HCT116 (cell line): ENCODE data around the gene ARHGEF38. TPM values are rescaled to one million over a fixed set of nuclear protein-coding genes. Genes with fewer than 3 reads are reported as not detected.

Source experiments
- ATAC-seq: fragments of 200-7000 bp; cut with Tn5 transposase; 2 replicates; pipeline ENCODE4 v1.9.1; 2020; ENCODE audit warnings: mild to moderate bottlenecking, moderate library complexity
- BruUV-seq: library from RNA; stranded (reverse); fragments of 400-500 nt; replicated peaks from 2 replicates; lab custom pipeline; 2021; lab: Mats Ljungman, UMichigan
- CTCF ChIA-PET: fragments of 300-600 bp; sonication (Branson Sonifier 250); formaldehyde crosslinking; loops from one replicate; lab custom pipeline; 2021; ENCODE audit warnings: antibody characterized with exemption; lab: Charles Lee
- POLR2A ChIA-PET: fragments of 300-600, 350-600 bp; sonication (Branson Sonifier 250); formaldehyde crosslinking; loops from one replicate; lab custom pipeline; 2021; ENCODE audit warnings: antibody characterized with exemption; lab: Charles Lee
- RAD21 ChIA-PET, 2 experiments: fragments of 300-600 bp; sonication (Branson Sonifier 250); formaldehyde crosslinking; loops; one replicate each; lab custom pipeline; 2023; ENCODE audit warnings: low total read pairs in 2 of 2; ENCODE audit not compliant: uncharacterized antibody in 2 of 2, unreplicated experiment in 2 of 2, low non-redundant PET in 1 of 2; lab: Charles Lee
- DNase-seq: peaks from one replicate; pipeline ENCODE4 v3.0.0-alpha.2; 2010; ENCODE audit warnings: low read depth, low spot score
- H2AFZ ChIP-seq: fragments of 200-600 bp; shearing (Covaris generic), sonication (generic); 2 replicates; pipeline ENCODE4 v1.6.1; 2017; ENCODE audit warnings: low read depth, mixed run types, mixed read lengths, antibody characterized with exemption, low read length; ENCODE audit not compliant: poor library complexity, severe bottlenecking
- H3K27ac ChIP-seq: 2 replicates; pipeline ENCODE4 v1.5.1; 2012; ENCODE audit warnings: low read depth, low read length
- H3K27me3 ChIP-seq: fragments of 200-600 bp; sonication (generic); 2 replicates; pipeline ENCODE4 v1.6.1; 2016; ENCODE audit warnings: mixed run types, low read length, mixed read lengths; ENCODE audit not compliant: insufficient read depth
- H3K36me3 ChIP-seq, 2 experiments: fragments of 200-500 bp in 1 of 2; fragments of 200-600 bp in 1 of 2; sonication (Bioruptor generic) in 1 of 2; sonication (generic) in 1 of 2; 2 replicates each; pipeline versions ENCODE4 v1.5.1 to v1.6.1; 2014 to 2016; ENCODE audit warnings: low read length in 2 of 2, inconsistent platforms in 1 of 2, mixed read lengths in 1 of 2, mixed run types in 1 of 2; ENCODE audit not compliant: insufficient read depth in 2 of 2, control insufficient read depth in 1 of 2
- H3K4me1 ChIP-seq, 2 experiments: fragments of 200-600 bp in 1 of 2; sonication (generic) in 1 of 2; 2 replicates each; pipeline versions ENCODE4 v1.5.1 to v1.6.1; 2012 to 2017; ENCODE audit warnings: low read length in 2 of 2, inconsistent platforms in 1 of 2, mild to moderate bottlenecking in 1 of 2, mixed read lengths in 1 of 2, mixed run types in 1 of 2, moderate library complexity in 1 of 2; ENCODE audit not compliant: insufficient read depth in 2 of 2, control insufficient read depth in 1 of 2
- H3K4me2 ChIP-seq: fragments of 200-600 bp; sonication (generic); 2 replicates; pipeline ENCODE4 v1.6.1; 2017; ENCODE audit warnings: mixed run types, low read length, mixed read lengths
- H3K4me3 ChIP-seq, 2 experiments: fragments of 200-600 bp in 1 of 2; sonication (generic) in 1 of 2; replicated peaks in 1 of 2; 2 replicates each; pipeline ENCODE4 v1.5.1; 2011 to 2016; ENCODE audit warnings: low read length in 2 of 2, control low read depth in 1 of 2, low read depth in 1 of 2, mild to moderate bottlenecking in 1 of 2, mixed read lengths in 1 of 2, mixed run types in 1 of 2
- H3K79me2 ChIP-seq: fragments of 200-600 bp; sonication (generic); 2 replicates; pipeline ENCODE4 v1.6.1; 2017; ENCODE audit warnings: mild to moderate bottlenecking, mixed run types, low read length, moderate library complexity, mixed read lengths; ENCODE audit not compliant: insufficient read depth
- H3K9ac ChIP-seq: fragments of 200-600 bp; sonication (generic); 2 replicates; pipeline ENCODE4 v1.6.1; 2016; ENCODE audit warnings: low read length, mixed read lengths
- H3K9me2 ChIP-seq: fragments of 200-600 bp; sonication (generic), shearing (Covaris generic); 2 replicates; pipeline ENCODE4 v1.6.1; 2017; ENCODE audit warnings: mixed run types, mild to moderate bottlenecking, moderate library complexity; ENCODE audit not compliant: insufficient read depth
- H3K9me3 ChIP-seq, 2 experiments: fragments of 200-500 bp in 1 of 2; fragments of 200-600 bp in 1 of 2; sonication (Bioruptor generic) in 1 of 2; sonication (generic) in 1 of 2; 2 replicates each; pipeline ENCODE4 v1.6.1; 2014 to 2017; ENCODE audit warnings: low read length in 2 of 2, mixed read lengths in 2 of 2, inconsistent platforms in 1 of 2, low read depth in 1 of 2, mild to moderate bottlenecking in 1 of 2, mixed run types in 1 of 2, moderate library complexity in 1 of 2; ENCODE audit not compliant: control insufficient read depth in 1 of 2, insufficient read depth in 1 of 2
- H4K20me1 ChIP-seq: fragments of 200-600 bp; sonication (generic), shearing (Covaris generic); 2 replicates; pipeline ENCODE4 v1.6.1; 2017; ENCODE audit warnings: mixed run types, mild to moderate bottlenecking, moderate library complexity; ENCODE audit not compliant: insufficient read depth
- CBX3 ChIP-seq: IDR thresholded peaks from 2 replicates; pipeline ENCODE4 v1.6.1; 2012; ENCODE audit warnings: low read depth
- CEBPB ChIP-seq: IDR thresholded peaks from 2 replicates; pipeline ENCODE4 v1.6.1; 2012; ENCODE audit warnings: low read depth
- EGR1 ChIP-seq: IDR thresholded peaks from 2 replicates; pipeline ENCODE4 v1.6.1; 2012; ENCODE audit warnings: low read depth
- ELF1 ChIP-seq: IDR thresholded peaks from 2 replicates; pipeline ENCODE4 v1.6.1; 2012; ENCODE audit warnings: low read depth, borderline replicate concordance
- EZH2 ChIP-seq: fragments of 200-600 bp; sonication (generic); IDR thresholded peaks from 2 replicates; pipeline ENCODE4 v1.6.1; 2017; ENCODE audit warnings: antibody characterized with exemption, mixed run types
- EZH2phosphoT487 ChIP-seq: fragments of 200-600 bp; IDR thresholded peaks from 2 replicates; pipeline ENCODE4 v1.6.1; 2018; ENCODE audit warnings: antibody characterized with exemption, borderline replicate concordance
- FOSL1 ChIP-seq: IDR thresholded peaks from 2 replicates; pipeline ENCODE4 v1.6.1; 2012; ENCODE audit warnings: low read depth
- JUND ChIP-seq: IDR thresholded peaks from 2 replicates; pipeline ENCODE4 v1.6.1; 2012
- POLR2A ChIP-seq: IDR thresholded peaks from 2 replicates; pipeline ENCODE4 v1.7.0; 2011; ENCODE audit warnings: borderline replicate concordance; ENCODE audit not compliant: insufficient read depth, insufficient read length; ENCODE audit errors: extremely low read depth
- POLR2AphosphoS5 ChIP-seq: IDR thresholded peaks from 2 replicates; pipeline ENCODE4 v1.6.1; 2011; ENCODE audit warnings: mild to moderate bottlenecking, low read depth, low read length, moderate library complexity
- SP1 ChIP-seq: IDR thresholded peaks from 2 replicates; pipeline ENCODE4 v1.6.1; 2012; ENCODE audit warnings: low read depth
- SRF ChIP-seq: IDR thresholded peaks from 2 replicates; pipeline ENCODE4 v1.6.1; 2012; ENCODE audit warnings: low read depth
- TCF7L2 ChIP-seq: IDR thresholded peaks from 2 replicates; pipeline ENCODE4 v1.7.0; 2011; ENCODE audit warnings: borderline replicate concordance, inconsistent platforms; ENCODE audit not compliant: insufficient read depth, insufficient read length; ENCODE audit errors: extremely low read depth
- ZFX ChIP-seq: fragments of 450-650 bp; IDR thresholded peaks from 2 replicates; pipeline ENCODE4 v1.6.1; 2017
- ZNF274 ChIP-seq: fragments of 200-500 bp; sonication (Bioruptor generic); IDR thresholded peaks from 2 replicates; pipeline ENCODE4 v1.6.1; 2014; ENCODE audit warnings: mild to moderate bottlenecking, low read depth, low read length, inconsistent platforms
- intact Hi-C: fragments of 100-400 bp; cut with micrococcal nuclease; formaldehyde crosslinking; loops from 2 replicates; pipeline ENCODE4 v1.10.0; 2022
- total RNA-seq: library from RNA; stranded (reverse); gene quantifications from one replicate; pipeline ENCODE4 v1.2.1, GENCODE V29; 2021; ENCODE audit not compliant: unreplicated experiment
- TF ChIP-seq, protein P1 (sequence below): IDR thresholded peaks from 2 replicates; pipeline ENCODE4 v1.6.1; 2011; ENCODE audit warnings: mild to moderate bottlenecking, low read length, moderate library complexity; ENCODE audit not compliant: insufficient replicate concordance; ENCODE audit errors: extremely low read depth
- TF ChIP-seq, protein P2 (sequence below): IDR thresholded peaks from 2 replicates; pipeline ENCODE4 v1.6.1; 2012; ENCODE audit warnings: low read depth
- TF ChIP-seq, protein P3 (sequence below): IDR thresholded peaks from 2 replicates; pipeline ENCODE4 v1.6.1; 2012

ARHGEF38 gene
- total RNA-seq, 1 experiment from 2014 or later: not detected

DNA sequence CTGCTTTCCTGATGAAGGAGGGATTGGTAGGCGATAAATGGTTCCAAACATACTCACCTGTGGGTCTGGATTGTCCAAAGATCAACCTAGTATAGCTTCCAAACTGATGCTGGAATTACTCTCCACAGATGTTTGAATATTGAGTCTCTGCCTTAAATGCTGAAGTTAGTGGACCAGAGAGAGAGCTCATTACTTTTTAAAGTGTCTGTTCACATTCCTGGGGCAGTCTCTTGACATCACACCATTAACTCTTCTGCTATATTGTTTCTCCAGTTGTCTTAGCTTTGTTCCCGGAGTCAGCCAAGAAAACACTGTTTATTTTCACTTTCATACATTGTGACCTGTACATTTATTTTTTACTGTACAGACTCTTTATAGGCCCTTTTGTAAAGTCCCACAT lies 35.4 kb downstream of the ARHGEF38 start:
- no peak overlapping the region for H2AFZ ChIP-seq
- TF ChIP-seq CEBPB: no peak
- TF ChIP-seq EZH2: no peak
- no peak for TF ChIP-seq CBX3
- no peak for TF ChIP-seq POLR2AphosphoS5
- TF ChIP-seq, protein P1, sequence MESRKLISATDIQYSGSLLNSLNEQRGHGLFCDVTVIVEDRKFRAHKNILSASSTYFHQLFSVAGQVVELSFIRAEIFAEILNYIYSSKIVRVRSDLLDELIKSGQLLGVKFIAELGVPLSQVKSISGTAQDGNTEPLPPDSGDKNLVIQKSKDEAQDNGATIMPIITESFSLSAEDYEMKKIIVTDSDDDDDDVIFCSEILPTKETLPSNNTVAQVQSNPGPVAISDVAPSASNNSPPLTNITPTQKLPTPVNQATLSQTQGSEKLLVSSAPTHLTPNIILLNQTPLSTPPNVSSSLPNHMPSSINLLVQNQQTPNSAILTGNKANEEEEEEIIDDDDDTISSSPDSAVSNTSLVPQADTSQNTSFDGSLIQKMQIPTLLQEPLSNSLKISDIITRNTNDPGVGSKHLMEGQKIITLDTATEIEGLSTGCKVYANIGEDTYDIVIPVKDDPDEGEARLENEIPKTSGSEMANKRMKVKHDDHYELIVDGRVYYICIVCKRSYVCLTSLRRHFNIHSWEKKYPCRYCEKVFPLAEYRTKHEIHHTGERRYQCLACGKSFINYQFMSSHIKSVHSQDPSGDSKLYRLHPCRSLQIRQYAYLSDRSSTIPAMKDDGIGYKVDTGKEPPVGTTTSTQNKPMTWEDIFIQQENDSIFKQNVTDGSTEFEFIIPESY: no peak
- no peak for TF ChIP-seq TCF7L2
- TF ChIP-seq SP1: no peak
- TF ChIP-seq, protein P2, sequence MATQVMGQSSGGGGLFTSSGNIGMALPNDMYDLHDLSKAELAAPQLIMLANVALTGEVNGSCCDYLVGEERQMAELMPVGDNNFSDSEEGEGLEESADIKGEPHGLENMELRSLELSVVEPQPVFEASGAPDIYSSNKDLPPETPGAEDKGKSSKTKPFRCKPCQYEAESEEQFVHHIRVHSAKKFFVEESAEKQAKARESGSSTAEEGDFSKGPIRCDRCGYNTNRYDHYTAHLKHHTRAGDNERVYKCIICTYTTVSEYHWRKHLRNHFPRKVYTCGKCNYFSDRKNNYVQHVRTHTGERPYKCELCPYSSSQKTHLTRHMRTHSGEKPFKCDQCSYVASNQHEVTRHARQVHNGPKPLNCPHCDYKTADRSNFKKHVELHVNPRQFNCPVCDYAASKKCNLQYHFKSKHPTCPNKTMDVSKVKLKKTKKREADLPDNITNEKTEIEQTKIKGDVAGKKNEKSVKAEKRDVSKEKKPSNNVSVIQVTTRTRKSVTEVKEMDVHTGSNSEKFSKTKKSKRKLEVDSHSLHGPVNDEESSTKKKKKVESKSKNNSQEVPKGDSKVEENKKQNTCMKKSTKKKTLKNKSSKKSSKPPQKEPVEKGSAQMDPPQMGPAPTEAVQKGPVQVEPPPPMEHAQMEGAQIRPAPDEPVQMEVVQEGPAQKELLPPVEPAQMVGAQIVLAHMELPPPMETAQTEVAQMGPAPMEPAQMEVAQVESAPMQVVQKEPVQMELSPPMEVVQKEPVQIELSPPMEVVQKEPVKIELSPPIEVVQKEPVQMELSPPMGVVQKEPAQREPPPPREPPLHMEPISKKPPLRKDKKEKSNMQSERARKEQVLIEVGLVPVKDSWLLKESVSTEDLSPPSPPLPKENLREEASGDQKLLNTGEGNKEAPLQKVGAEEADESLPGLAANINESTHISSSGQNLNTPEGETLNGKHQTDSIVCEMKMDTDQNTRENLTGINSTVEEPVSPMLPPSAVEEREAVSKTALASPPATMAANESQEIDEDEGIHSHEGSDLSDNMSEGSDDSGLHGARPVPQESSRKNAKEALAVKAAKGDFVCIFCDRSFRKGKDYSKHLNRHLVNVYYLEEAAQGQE: no peak
- no peak for TF ChIP-seq SRF
- TF ChIP-seq ZFX: no peak
- TF ChIP-seq FOSL1: no peak
- no peak for TF ChIP-seq EGR1
- TF ChIP-seq ZNF274: no peak
- no peak for TF ChIP-seq EZH2phosphoT487
- TF ChIP-seq, protein P3, sequence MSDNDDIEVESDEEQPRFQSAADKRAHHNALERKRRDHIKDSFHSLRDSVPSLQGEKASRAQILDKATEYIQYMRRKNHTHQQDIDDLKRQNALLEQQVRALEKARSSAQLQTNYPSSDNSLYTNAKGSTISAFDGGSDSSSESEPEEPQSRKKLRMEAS: no peak
- TF ChIP-seq JUND: no peak
- no peak for TF ChIP-seq ELF1
- TF ChIP-seq POLR2A: no peak
- H3K36me3 ChIP-seq: no peaks in the 10 kb centered on the region
- H3K4me2 ChIP-seq: no peak overlapping the region
- no peaks in the 10 kb centered on the region for H3K9me3 ChIP-seq
- H4K20me1 ChIP-seq: no peaks in the 10 kb centered on the region
- intact Hi-C loops: no loop called here
- ChIA-PET POLR2A (no interaction called here), RAD21 (no interaction called here), CTCF (no interaction called here)
- H3K4me3 ChIP-seq: no peak overlapping the region
- no peak overlapping the region for H3K9ac ChIP-seq
- DNase-seq: no peak
- no peaks in the 10 kb centered on the region for H3K27me3 ChIP-seq
- ATAC-seq: no peak
- no peaks in the 10 kb centered on the region for H3K79me2 ChIP-seq
- H3K27ac ChIP-seq: no peak overlapping the region
- no peaks in the 10 kb centered on the region for H3K4me1 ChIP-seq
- H3K9me2 ChIP-seq: no peaks in the 10 kb centered on the region
- no TSS peak for BruUV-seq
